ENCODE results near the gene CPT1B. TPM values are rescaled to one million over a fixed set of nuclear protein-coding genes. Genes with fewer than 3 reads are reported as not detected.
"Not testable (repeated sequence)": the region's sequence is repeated elsewhere in the genome, so short reads cannot be mapped to it uniquely, and the experiment has no call there.

The CPT1B gene
- total RNA-seq, 1 donor from 2014 or later: 89.0 TPM

DNA sequence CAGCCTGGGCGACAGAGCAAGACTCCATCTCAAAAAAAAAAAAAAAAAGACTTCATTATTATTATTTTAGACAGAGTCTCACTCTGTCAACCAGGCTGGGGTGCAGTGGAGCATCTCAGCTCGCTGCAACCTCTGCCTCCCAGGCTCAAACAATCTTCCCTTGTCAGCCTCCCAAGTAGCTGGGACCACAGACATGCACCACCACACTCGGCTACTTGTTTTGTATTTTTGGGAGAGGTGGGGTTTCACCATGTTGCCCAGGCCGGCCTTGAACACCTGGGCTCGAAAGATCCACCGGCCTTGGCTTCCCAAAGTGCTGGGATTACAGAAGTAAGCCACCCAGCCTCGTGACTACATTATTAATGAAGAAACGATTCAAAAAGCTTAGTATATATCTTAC is 43.1 kb downstream of the CPT1B start:
- no peak for TF ChIP-seq CTCF (IDR thresholded peaks at IDR 0.05; ENCODE audit: unreplicated experiment)
- no peak for DNase-seq (ENCODE audit: low spot score)
- H3K4me1 Mint-ChIP-seq (ENCODE audit: unreplicated experiment): peaks cover 15% of the 10 kb centered on the region
- no peak overlapping the region for H3K4me3 Mint-ChIP-seq (ENCODE audit: unreplicated experiment)
- peaks cover 8% of the 10 kb centered on the region for H3K27me3 Mint-ChIP-seq (ENCODE audit: unreplicated experiment)
- no peaks in the 10 kb centered on the region for H3K9me3 Mint-ChIP-seq (ENCODE audit: unreplicated experiment)
- no peak overlapping the region for H3K27ac Mint-ChIP-seq (ENCODE audit: unreplicated experiment)
- no peaks in the 10 kb centered on the region for H3K36me3 Mint-ChIP-seq (ENCODE audit: low read depth, unreplicated experiment)

- not testable (repeated sequence) for H3K36me3 Mint-ChIP-seq (ENCODE audit: low read depth, unreplicated experiment); H3K9me3 Mint-ChIP-seq (ENCODE audit: unreplicated experiment); DNase-seq (ENCODE audit: low spot score); H3K4me3 Mint-ChIP-seq (ENCODE audit: unreplicated experiment); H3K27ac Mint-ChIP-seq (ENCODE audit: unreplicated experiment)
- peaks cover 15% of the 10 kb centered on the region for H3K4me1 Mint-ChIP-seq (ENCODE audit: unreplicated experiment)
- H3K27me3 Mint-ChIP-seq (ENCODE audit: unreplicated experiment): peaks cover 11% of the 10 kb centered on the region
Observed at GRCh38 chr22:50533856-50534711, 44.1 kb downstream of the CPT1B start.

DNA sequence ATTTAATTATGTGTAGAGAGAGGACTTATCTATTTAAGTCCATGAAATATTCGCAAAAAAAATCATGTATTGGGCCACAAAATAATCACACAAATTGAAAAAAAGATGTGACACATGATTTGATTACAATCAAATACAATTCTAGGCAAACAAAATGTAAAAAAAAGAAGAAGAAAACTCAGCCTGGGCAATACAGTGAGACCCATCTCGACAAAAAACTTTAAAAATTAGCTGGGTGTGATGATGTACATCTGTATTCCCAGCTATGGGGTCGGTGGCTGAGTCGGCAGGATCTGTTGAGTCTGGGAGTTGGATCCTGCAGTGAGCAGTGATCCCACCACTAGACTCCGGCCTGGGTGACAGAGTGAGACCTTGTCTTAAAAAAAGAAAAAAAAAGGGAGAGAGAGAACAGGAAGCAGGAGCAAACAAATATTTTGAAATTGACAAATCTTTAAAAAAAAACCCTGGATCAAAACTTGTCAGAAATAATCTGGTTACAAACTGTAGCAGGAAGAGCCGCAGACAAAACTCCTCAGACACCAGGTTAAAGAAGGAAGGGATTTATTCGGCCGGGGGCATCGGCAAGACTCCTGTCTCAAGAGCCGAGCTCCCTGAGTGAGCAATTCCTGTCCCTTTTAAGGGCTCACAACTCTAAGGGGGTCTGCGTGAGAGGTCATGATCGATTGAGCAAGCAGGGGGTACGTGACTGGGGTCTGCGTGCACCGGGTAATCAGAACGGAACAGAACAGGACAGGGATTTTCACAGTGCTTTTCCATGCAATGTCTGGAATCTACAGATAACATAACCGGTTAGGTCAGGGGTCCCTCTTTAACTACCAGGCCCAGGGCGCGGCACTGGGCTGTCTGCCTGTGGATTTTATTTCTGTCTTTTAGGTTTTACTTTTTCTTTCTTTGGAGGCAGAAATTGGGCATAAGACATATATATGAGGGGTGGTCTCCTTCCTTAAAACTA is 45.1 kb downstream of the CPT1B start:
- Mint-ChIP-seq H3K4me1 (ENCODE audit: unreplicated experiment) (peaks cover 12% of the 10 kb centered on the region), H3K27ac (ENCODE audit: unreplicated experiment) (peak overlapping the region; percentile 66), H3K4me3 (ENCODE audit: unreplicated experiment) (peak overlapping the region; percentile 77), H3K36me3 (ENCODE audit: low read depth, unreplicated experiment) (no peaks in the 10 kb centered on the region), H3K27me3 (ENCODE audit: unreplicated experiment) (peaks cover 20% of the 10 kb centered on the region), H3K9me3 (ENCODE audit: unreplicated experiment) (no peaks in the 10 kb centered on the region)
- no peak for TF ChIP-seq CTCF (IDR thresholded peaks at IDR 0.05; ENCODE audit: unreplicated experiment)
- DNase-seq (ENCODE audit: low spot score): no peak

DNA sequence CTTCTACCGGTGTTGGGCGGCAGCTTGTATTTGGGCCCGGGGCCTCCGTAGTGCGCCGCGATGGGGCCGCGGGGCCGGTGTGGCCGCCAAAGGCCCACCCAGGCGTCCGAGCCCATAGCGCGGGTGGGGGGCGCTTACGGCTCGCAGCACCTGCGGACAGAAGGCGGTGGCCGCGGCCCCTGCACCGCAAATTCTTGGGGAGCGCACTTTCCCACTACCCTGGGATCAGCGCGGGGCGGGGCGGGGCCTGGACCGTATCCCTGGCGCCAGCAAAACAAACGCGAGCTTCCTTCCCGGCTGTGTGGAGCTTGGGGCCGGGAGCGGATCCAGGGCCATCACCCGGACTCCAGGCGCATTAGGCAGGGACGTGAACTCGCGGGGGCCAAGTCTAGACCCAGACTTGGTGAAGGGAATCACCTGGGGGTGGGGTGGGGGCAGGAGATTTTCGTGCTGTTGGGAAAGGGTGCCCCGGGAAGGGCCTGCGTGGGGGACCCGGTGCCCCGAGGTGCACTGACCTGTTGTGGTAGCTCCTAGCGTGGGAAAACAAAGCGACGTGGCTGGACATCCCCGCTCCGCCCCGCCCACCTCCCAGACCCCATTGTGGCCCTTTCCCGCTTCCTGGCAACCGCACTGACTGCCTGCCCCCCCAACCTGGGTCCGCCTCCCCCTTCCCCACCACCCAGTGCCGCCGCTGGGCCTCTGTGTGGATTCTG is 46.1 kb downstream of the CPT1B start:
- H3K4me1 Mint-ChIP-seq (ENCODE audit: unreplicated experiment): peaks cover 8% of the 10 kb centered on the region
- DNase-seq (ENCODE audit: low spot score): peak; percentile 68
- TF ChIP-seq CTCF (IDR thresholded peaks at IDR 0.05; ENCODE audit: unreplicated experiment): no peak
- no peaks in the 10 kb centered on the region for H3K9me3 Mint-ChIP-seq (ENCODE audit: unreplicated experiment)
- H3K27me3 Mint-ChIP-seq (ENCODE audit: unreplicated experiment): peaks cover 27% of the 10 kb centered on the region
- H3K27ac Mint-ChIP-seq (ENCODE audit: unreplicated experiment): peak overlapping the region; percentile 66
- H3K4me3 Mint-ChIP-seq (ENCODE audit: unreplicated experiment): peak overlapping the region; percentile 77
- H3K36me3 Mint-ChIP-seq (ENCODE audit: low read depth, unreplicated experiment): no peaks in the 10 kb centered on the region

DNA sequence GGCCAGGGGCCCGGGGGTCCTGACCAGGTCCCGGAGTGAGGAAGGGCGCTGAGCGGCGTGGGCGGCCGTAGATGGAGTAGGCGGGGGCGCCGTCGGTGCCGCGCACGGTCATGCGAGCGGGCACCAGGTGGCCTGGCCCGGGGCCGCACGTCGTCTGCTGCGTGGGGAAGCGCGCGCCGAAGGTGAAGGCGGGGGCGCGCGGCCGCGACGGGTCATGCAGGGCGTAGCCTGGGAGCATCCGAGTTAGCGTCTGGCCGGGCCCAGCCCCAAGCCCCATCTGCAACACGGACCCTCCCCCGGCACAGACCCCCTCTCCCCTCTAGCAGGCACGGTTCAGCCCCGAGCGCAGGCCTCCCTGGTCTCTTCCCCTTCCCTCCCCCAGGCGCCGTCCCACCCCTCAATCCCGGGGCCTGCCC is 46.7 kb downstream of the CPT1B start:
- Mint-ChIP-seq H3K4me1 (ENCODE audit: unreplicated experiment) (peaks cover 8% of the 10 kb centered on the region), H3K27me3 (ENCODE audit: unreplicated experiment) (peaks cover 30% of the 10 kb centered on the region), H3K4me3 (ENCODE audit: unreplicated experiment) (no peak overlapping the region), H3K9me3 (ENCODE audit: unreplicated experiment) (no peaks in the 10 kb centered on the region), H3K27ac (ENCODE audit: unreplicated experiment) (no peak overlapping the region), H3K36me3 (ENCODE audit: low read depth, unreplicated experiment) (no peaks in the 10 kb centered on the region)
- TF ChIP-seq CTCF (IDR thresholded peaks at IDR 0.05; ENCODE audit: unreplicated experiment): no peak
- DNase-seq (ENCODE audit: low spot score): peak; percentile 40
